HG02970 (cell line): Measurements from ENCODE around the gene TACC2.

Experiments
- ATAC-seq: cut with Tn5 transposase; IDR thresholded peaks from one replicate; pipeline ENCODE4 v1.9.1; 2021; ENCODE audit warnings: mild to moderate bottlenecking, moderate library complexity, moderate number of reproducible peaks; ENCODE audit not compliant: unreplicated experiment, low FRiP score

TACC2 gene

DNA sequence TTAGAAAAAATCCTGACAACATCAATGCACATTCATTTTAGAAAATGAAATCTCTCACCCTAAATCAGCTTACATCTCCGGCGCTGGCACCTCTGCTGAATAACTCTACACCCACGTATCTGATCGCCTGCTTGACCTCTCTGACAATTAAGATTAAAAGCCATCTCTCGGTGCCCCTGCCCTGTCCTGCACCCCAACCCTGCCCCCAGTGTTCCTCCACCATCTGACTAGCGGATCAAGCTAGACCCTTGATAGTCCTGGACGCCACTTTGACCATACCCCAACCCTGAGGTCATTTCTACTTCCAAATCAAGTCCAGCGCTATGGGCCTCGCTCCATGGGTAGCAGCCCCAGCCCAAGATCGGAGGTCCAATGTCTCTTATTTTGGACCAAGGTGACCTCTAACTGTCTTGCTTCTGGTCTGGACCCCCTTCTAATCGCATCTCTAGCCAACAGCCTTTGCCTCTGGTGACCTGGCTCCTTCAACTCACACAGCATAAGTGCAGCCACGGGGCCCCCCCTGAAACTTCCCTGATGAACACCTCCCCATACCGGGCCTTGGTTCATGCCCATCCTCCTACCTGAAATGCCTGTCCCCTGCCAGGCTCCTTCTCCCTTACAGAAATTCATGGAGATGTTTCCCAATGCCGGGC lies 310.6 kb downstream of the TACC2 start:
- no peak for ATAC-seq

DNA sequence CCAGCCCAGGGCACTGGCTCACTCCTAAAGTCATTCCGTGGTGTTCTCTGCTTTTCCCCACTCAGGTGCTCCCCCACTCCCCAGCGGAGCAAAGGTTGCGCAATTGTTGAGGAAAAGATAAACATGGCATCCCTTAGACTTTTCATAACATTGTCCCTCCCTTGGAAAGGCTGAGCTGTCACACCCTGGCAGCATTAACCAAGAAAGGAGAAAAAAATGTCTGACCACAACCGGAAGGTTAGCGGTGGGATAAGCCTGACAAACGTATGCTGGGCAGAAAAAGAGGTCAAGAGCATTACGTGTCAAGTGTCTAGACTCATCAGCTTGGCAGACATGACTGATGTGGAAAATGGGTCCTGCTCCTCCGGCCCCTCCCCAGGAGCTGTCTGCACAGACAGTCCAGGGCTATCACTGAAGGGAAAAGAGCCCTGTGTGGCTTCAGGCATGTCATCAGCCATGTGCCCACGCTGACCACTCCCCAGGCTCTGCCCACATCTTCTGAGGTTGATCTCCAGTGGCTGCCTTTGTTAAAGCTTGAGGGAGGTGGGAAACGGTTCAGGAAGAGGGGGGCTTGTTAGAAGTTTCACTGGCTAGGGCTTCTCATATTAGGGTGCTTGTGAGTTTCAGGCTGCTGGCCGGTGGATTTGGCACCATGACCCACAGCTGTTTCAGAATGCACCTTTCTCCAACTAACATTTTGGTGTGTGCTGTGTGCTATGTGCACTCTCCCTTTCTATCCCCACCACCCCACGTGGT lies 312.3 kb downstream of the TACC2 start:
- no peak for ATAC-seq

DNA sequence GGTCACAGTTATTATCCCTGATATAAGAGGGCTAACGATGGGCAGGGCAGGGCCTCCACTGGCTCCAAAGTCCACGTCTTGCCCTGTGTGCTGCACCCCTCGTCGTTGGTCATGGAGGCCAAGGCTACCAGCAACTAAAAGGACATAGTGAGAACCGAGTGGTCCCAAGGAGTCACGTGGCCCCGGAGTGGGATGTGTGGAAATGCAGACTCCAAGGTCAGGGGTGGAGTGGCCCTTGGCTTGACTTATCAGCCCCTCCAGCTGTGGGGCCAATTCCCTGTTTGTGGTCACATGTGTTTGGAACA lies 312.8 kb downstream of the TACC2 start:
- ATAC-seq, result no peak

DNA sequence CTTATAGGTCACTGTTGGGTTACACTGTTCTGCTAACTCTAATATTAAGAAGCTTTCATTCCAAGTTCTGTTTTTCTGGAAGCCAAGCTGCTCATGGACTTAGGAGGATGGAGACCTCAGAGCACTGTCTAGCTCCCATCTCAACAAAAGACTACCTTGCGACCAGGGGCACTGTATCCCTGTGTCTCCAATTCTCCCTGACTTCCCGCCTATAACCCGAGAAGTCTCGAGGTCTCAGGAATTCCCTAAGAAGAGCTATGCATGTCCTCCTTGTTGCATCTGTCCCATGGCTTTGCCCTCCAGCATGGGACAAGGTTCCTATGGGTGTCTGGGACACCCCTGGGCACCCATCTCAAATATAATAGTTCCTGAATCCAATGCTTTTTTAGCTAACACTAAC lies 313.4 kb downstream of the TACC2 start:
- ATAC-seq, result no peak

DNA sequence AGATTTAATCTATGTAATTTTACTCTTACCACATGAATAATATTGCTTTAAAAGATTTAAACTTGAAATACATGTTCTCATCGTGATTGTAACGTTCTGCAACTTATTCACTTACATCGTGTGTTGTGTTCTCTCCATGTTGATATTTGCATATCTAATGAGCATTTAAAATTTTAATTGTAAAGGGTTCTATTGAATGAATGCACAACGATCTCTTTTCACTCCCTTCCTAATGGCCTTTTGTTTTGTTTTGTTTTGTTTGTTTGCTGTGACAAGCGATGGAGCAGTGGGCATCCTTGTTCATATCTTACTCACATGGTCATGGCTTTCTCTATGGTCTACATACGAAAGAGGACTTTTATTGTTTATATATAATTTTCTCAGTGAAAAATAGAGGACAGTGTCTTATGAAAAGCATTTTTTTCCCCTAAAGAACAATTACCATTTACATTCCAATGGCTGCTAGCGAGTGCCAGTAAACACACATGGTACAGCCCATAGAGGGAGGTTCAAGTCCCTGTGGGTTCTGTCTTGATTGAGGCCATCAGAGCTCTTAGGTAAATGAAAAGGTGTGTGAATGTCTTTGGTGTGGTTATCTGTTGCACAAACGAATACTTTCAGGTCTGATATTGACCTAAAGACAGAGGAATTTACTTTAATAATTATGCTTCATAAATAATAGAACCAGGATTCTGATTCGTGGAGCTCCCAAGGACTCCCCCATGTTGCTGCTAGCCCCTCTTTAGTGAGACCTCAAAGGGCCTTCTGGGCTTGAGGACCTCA lies 314.5 kb downstream of the TACC2 start:
- ATAC-seq, result no peak
